ENCODE measurements around the gene TACR1. TPM values are rescaled to one million over a fixed set of nuclear protein-coding genes. Genes with fewer than 3 reads are reported as not detected.

The TACR1 gene
- total and polyA plus RNA-seq, 2 donors (not counting 1 experiment from before 2014, with no cell fraction given), result 0.01 to 0.05 TPM

GRCh38 chr2:75226617-75227016 is 27.3 kb upstream of the TACR1 start:
- Histone ChIP-seq H3K4me1 (ENCODE audit: control insufficient read depth in 2 of 2, insufficient read depth in 2 of 2, low read length in 2 of 2) (no peaks in the 10 kb centered on the region), H3K79me2 (ENCODE audit: control insufficient read depth, insufficient read depth, low read length) (no peaks in the 10 kb centered on the region), H3K4me2 (replicated peaks; ENCODE audit: low read depth, low read length, poor library complexity, severe bottlenecking) (no peak overlapping the region), H3K9me3 (ENCODE audit: control extremely low read depth in 1 of 3, control insufficient read depth in 2 of 3, insufficient read depth in 1 of 3, low read length in 2 of 3) (no peaks in the 10 kb centered on the region), H3K27ac (ENCODE audit: low read length in 2 of 2) (no peak overlapping the region), H2AFZ (ENCODE audit: insufficient read depth, low read depth, low read length, poor library complexity, severe bottlenecking) (no peak overlapping the region), H4K20me1 (ENCODE audit: control insufficient read depth, insufficient read depth, low read length, poor library complexity, severe bottlenecking) (no peaks in the 10 kb centered on the region), H3K36me3 (replicated peaks in 1 of 2; ENCODE audit: control extremely low read depth in 1 of 2, control insufficient read depth in 1 of 2, extremely low read depth in 1 of 2, insufficient read depth in 2 of 2, low read length in 1 of 2) (no peaks in the 10 kb centered on the region), H3K4me3 (ENCODE audit: control extremely low read depth in 1 of 5, extremely low read depth in 1 of 5, insufficient read depth in 1 of 5, low read depth in 2 of 5, low read length in 4 of 5) (no peak overlapping the region), H3K9ac (ENCODE audit: low read length) (no peak overlapping the region), H3K27me3 (replicated peaks in 1 of 4; ENCODE audit: control extremely low read depth in 1 of 4, control insufficient read depth in 3 of 4, insufficient read depth in 4 of 4, low read length in 3 of 4) (no peaks in the 10 kb centered on the region)
- TF ChIP-seq CTCF (IDR thresholded peaks at IDR 0.05), result no peak
- no peak for TF ChIP-seq EZH2 (IDR thresholded peaks at IDR 0.05; ENCODE audit: borderline replicate concordance, insufficient read depth, low read depth, low read length, poor library complexity, severe bottlenecking)
- no peaks in the 10 kb centered on the region for H3K4me1 Mint-ChIP-seq
- ATAC-seq (ENCODE audit: low read depth) (no peak), DNase-seq (no peak)
- no peaks in the 10 kb centered on the region for H3K9me3 Mint-ChIP-seq (ENCODE audit: insufficient read depth)
- ChIA-PET CTCF (no interaction called here), POLR2A (no interaction called here)
- no peak overlapping the region for H3K27ac Mint-ChIP-seq
- WGBS (ENCODE audit: insufficient coverage), result no CpG with 5 or more reads among the region's 3 CpGs
- no peaks in the 10 kb centered on the region for H3K27me3 Mint-ChIP-seq
- H3K4me3 Mint-ChIP-seq, result no peak overlapping the region
- intact Hi-C loops (cut with micrococcal nuclease), result no loop called here

- Histone ChIP-seq H3K4me2 (replicated peaks; ENCODE audit: low read depth, low read length, poor library complexity, severe bottlenecking) (no peak overlapping the region), H4K20me1 (ENCODE audit: control insufficient read depth, insufficient read depth, low read length, poor library complexity, severe bottlenecking) (no peaks in the 10 kb centered on the region), H3K9ac (ENCODE audit: low read length) (no peak overlapping the region), H2AFZ (ENCODE audit: insufficient read depth, low read depth, low read length, poor library complexity, severe bottlenecking) (no peak overlapping the region), H3K9me3 (ENCODE audit: control extremely low read depth in 1 of 3, control insufficient read depth in 2 of 3, insufficient read depth in 1 of 3, low read length in 2 of 3) (no peaks in the 10 kb centered on the region), H3K27me3 (replicated peaks in 1 of 4; ENCODE audit: control extremely low read depth in 1 of 4, control insufficient read depth in 3 of 4, insufficient read depth in 4 of 4, low read length in 3 of 4) (no peaks in the 10 kb centered on the region), H3K36me3 (replicated peaks in 1 of 2; ENCODE audit: control extremely low read depth in 1 of 2, control insufficient read depth in 1 of 2, extremely low read depth in 1 of 2, insufficient read depth in 2 of 2, low read length in 1 of 2) (no peaks in the 10 kb centered on the region), H3K79me2 (ENCODE audit: control insufficient read depth, insufficient read depth, low read length) (no peaks in the 10 kb centered on the region), H3K4me3 (ENCODE audit: control extremely low read depth in 1 of 5, extremely low read depth in 1 of 5, insufficient read depth in 1 of 5, low read depth in 2 of 5, low read length in 4 of 5) (no peak overlapping the region), H3K4me1 (ENCODE audit: control insufficient read depth in 2 of 2, insufficient read depth in 2 of 2, low read length in 2 of 2) (no peaks in the 10 kb centered on the region), H3K27ac (ENCODE audit: low read length in 2 of 2) (no peak overlapping the region)
- Mint-ChIP-seq H3K4me1 (no peaks in the 10 kb centered on the region), H3K27me3 (no peaks in the 10 kb centered on the region), H3K27ac (no peak overlapping the region), H3K9me3 (ENCODE audit: insufficient read depth) (no peaks in the 10 kb centered on the region), H3K4me3 (no peak overlapping the region)
- POLR2A ChIA-PET, result no interaction called here
- CTCF ChIA-PET, result no interaction called here
- TF ChIP-seq CTCF (IDR thresholded peaks at IDR 0.05), result no peak
- no peak for TF ChIP-seq EZH2 (IDR thresholded peaks at IDR 0.05; ENCODE audit: borderline replicate concordance, insufficient read depth, low read depth, low read length, poor library complexity, severe bottlenecking)
- intact Hi-C loops (cut with micrococcal nuclease), result no loop called here
- ATAC-seq (ENCODE audit: low read depth) (no peak), DNase-seq (no peak)
- WGBS (ENCODE audit: insufficient coverage), result no CpG with 5 or more reads among the region's 3 CpGs
These were observed 26.8 kb upstream of the TACR1 start for GRCh38 chr2:75226099-75226498.

All from B cell (primary cell).